ENCODE data around the gene CPED1.

DNA sequence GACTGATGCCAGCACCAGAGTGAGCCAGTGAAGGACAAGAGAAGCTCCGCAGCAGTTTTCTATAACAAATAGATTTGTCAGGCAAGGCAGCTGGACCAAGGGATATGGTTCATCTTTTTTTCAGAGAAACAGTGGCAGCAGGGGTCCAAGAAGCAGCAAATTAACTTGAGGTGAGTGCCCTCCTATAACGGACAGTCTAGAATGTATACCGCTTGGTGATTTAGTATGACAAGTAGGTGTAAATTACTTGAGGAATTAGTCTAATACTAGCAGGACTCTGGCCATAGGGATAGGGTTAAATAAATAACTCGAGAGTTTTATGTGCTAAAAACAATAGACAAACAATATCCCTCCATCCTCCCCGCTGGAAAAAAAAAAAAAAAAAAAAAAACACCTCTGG lies 187.3 kb downstream of the CPED1 start:
- TF ChIP-seq, protein P1, sequence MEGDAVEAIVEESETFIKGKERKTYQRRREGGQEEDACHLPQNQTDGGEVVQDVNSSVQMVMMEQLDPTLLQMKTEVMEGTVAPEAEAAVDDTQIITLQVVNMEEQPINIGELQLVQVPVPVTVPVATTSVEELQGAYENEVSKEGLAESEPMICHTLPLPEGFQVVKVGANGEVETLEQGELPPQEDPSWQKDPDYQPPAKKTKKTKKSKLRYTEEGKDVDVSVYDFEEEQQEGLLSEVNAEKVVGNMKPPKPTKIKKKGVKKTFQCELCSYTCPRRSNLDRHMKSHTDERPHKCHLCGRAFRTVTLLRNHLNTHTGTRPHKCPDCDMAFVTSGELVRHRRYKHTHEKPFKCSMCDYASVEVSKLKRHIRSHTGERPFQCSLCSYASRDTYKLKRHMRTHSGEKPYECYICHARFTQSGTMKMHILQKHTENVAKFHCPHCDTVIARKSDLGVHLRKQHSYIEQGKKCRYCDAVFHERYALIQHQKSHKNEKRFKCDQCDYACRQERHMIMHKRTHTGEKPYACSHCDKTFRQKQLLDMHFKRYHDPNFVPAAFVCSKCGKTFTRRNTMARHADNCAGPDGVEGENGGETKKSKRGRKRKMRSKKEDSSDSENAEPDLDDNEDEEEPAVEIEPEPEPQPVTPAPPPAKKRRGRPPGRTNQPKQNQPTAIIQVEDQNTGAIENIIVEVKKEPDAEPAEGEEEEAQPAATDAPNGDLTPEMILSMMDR (IDR thresholded peaks at IDR 0.05; ENCODE audit: low read length) = no peak
- no peak for TF ChIP-seq EZH2 (IDR thresholded peaks at IDR 0.05; ENCODE audit: borderline replicate concordance, low read length)

Measured in OCI-LY1 (cell line).